NCI-H2196 (cell line): ENCODE data around the gene FOXP1.

Experiments used
- DNase-seq: peaks from one replicate; lab custom pipeline; 2025; ENCODE audit not compliant: unreplicated experiment; lab: John Stamatoyannopoulos, UW

FOXP1 gene

GRCh38 chr3:71095511-71096291 lies 487.8 kb downstream of the FOXP1 start:
- no peak for DNase-seq

GRCh38 chr3:71094658-71095209 lies 488.8 kb downstream of the FOXP1 start:
- DNase-seq, result no peak

GRCh38 chr3:71092665-71093064 lies 490.9 kb downstream of the FOXP1 start:
- no peak for DNase-seq

- DNase-seq, result no peak
Measured at GRCh38 chr3:71090207-71090606, 493.3 kb downstream of the FOXP1 start.

GRCh38 chr3:71089271-71089847 lies 494.2 kb downstream of the FOXP1 start:
- no peak for DNase-seq

- DNase-seq, result no peak
Measured at GRCh38 chr3:71088742-71089141, 494.8 kb downstream of the FOXP1 start.

GRCh38 chr3:71088019-71088708 lies 495.4 kb downstream of the FOXP1 start:
- no peak for DNase-seq

- DNase-seq, result no peak
Measured at GRCh38 chr3:71087143-71088018, 496.1 kb downstream of the FOXP1 start.

GRCh38 chr3:71086777-71087142 lies 496.8 kb downstream of the FOXP1 start:
- DNase-seq, result no peak

- no peak for DNase-seq
Measured at GRCh38 chr3:71083726-71084131, 499.8 kb downstream of the FOXP1 start.

GRCh38 chr3:71082833-71083232 lies 500.7 kb downstream of the FOXP1 start:
- DNase-seq, result no peak

- no peak for DNase-seq
Measured at GRCh38 chr3:71080517-71081083, 502.9 kb downstream of the FOXP1 start.

- DNase-seq, result no peak
Measured at GRCh38 chr3:71078723-71079525, 504.6 kb downstream of the FOXP1 start.

GRCh38 chr3:71078199-71078598 lies 505.3 kb downstream of the FOXP1 start:
- no peak for DNase-seq

- no peak for DNase-seq
Measured at GRCh38 chr3:71077070-71077469, 506.5 kb downstream of the FOXP1 start.

GRCh38 chr3:71076361-71077002 lies 507.0 kb downstream of the FOXP1 start:
- no peak for DNase-seq

GRCh38 chr3:71075494-71075893 lies 508.0 kb downstream of the FOXP1 start:
- no peak for DNase-seq

GRCh38 chr3:71074423-71074822 lies 509.1 kb downstream of the FOXP1 start:
- DNase-seq, result no peak

- no peak for DNase-seq
Measured at GRCh38 chr3:71072986-71073385, 510.5 kb downstream of the FOXP1 start.
